Measurements from ENCODE around the gene PCDH9.

PCDH9 gene

GRCh38 chr13:66933994-66934393 is 296.1 kb downstream of the PCDH9 start:
- Histone ChIP-seq H3K36me3 (ENCODE audit: control insufficient read depth, insufficient read depth, low read length) (no peaks in the 10 kb centered on the region), H3K4me1 (ENCODE audit: control insufficient read depth, insufficient read depth, low read length) (no peaks in the 10 kb centered on the region), H3K27me3 (ENCODE audit: control insufficient read depth, insufficient read depth, low read length) (no peaks in the 10 kb centered on the region), H3K4me3 (ENCODE audit: low read length) (no peak overlapping the region), H3K9ac (ENCODE audit: low read length) (no peak overlapping the region), H3K9me3 (ENCODE audit: control insufficient read depth, low read length) (no peaks in the 10 kb centered on the region)

DNA sequence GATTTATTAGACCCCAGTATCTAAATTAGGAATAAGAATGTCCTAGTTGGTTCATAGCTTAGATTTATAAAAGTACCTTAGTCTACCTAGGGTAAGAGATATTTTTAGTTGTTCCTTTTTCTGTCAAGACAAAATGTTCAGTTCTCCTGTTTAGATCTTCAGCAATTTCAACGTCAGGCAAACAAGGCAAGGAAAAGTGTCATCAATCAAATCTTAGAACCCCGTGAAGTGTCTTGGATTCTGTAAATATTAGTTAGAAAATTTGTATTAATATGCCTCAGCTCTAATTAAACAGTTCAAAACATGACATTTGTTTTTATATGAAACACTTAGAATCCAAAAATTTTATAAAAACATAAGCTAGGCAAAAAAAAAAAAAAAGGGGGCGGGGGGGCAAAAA is 296.6 kb downstream of the PCDH9 start:
- Histone ChIP-seq H3K4me1 (ENCODE audit: control insufficient read depth, insufficient read depth, low read length) (no peaks in the 10 kb centered on the region), H3K27me3 (ENCODE audit: control insufficient read depth, insufficient read depth, low read length) (no peaks in the 10 kb centered on the region), H3K9ac (ENCODE audit: low read length) (no peak overlapping the region), H3K36me3 (ENCODE audit: control insufficient read depth, insufficient read depth, low read length) (no peaks in the 10 kb centered on the region), H3K4me3 (ENCODE audit: low read length) (no peak overlapping the region), H3K9me3 (ENCODE audit: control insufficient read depth, low read length) (no peaks in the 10 kb centered on the region)

DNA sequence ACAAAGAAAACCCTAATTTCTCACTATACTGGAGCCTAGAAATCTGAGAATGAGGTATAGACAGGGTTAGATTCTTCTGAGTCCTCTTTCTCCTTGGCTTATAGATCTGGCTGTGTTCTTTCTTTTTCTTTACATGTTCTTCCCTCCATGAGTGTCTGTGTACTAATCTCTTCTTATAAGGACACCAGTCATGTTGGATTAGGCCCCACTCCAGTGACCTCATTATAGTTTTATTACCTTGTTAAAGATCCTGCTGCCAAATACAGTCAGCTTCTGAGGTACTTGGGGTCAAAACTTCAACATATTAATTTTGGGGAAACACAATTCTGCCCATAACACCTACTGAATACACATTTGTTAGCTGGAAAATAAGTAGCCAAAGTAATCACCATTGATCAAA is 302.6 kb downstream of the PCDH9 start:
- Histone ChIP-seq H3K36me3 (ENCODE audit: control insufficient read depth, insufficient read depth, low read length) (no peaks in the 10 kb centered on the region), H3K4me3 (ENCODE audit: low read length) (no peak overlapping the region), H3K9me3 (ENCODE audit: control insufficient read depth, low read length) (no peaks in the 10 kb centered on the region), H3K9ac (ENCODE audit: low read length) (no peak overlapping the region), H3K4me1 (ENCODE audit: control insufficient read depth, insufficient read depth, low read length) (no peaks in the 10 kb centered on the region), H3K27me3 (ENCODE audit: control insufficient read depth, insufficient read depth, low read length) (no peaks in the 10 kb centered on the region)

DNA sequence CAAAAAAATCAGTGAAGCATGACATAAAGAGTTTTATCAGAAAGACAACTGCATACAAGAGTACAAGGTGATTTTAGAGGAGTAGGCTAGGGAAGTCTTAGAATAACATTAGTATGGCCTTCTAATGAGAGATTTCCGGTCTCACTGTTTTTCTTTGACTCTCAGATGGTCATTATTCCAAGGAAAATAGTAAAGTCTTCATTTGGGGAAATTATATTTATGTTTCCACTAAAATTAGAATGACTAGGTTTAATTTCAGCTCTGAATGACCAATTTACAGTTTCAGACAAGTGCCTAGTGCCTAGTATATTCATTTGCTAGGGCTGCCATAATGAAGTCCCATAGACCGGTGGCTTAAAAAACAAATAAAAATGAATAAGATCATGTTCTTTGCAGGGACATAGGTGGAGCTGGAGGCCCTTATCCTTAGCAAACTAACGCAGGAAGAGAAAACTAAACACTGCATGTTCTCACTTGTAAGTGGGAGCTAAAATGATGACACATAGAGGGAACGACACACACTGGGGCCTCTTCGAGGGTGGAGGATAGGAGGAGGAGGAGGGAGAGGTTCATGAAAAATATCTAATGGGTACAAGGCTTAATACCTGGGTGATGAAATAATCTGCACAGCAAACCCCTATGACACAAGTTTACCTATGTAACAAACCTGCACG is 303.1 kb downstream of the PCDH9 start:
- no peaks in the 10 kb centered on the region for H3K36me3 ChIP-seq (ENCODE audit: control insufficient read depth, insufficient read depth, low read length)

DNA sequence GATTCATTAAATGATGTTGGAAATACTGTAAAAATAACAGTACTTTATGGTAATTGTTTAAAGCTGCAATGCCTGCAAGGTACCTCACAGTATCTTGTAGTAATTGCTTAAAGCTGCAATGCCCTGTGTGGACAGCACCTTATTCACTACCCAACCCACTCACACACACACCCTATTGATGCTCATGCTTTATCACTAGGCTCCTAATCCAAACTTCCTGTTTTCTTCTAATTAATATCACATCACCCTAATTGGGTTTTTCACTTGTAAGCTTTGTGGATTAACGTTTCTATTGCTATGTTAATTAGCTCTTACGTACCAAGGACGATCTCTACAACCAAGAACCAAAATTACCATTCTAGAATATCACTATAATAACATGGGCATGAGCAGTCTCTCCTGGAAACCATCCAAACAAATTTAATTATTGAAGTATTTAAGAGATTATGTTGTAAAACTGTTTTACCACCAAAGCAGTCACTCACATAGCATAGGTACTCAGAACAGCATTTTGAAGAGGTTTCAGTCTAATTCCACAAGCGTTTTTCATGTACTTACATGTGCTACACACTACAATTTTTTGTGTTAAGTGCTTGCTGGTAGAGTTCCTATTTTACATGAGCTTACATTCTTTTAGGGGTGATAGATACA is 303.8 kb downstream of the PCDH9 start:
- Histone ChIP-seq H3K27me3 (ENCODE audit: control insufficient read depth, insufficient read depth, low read length) (no peaks in the 10 kb centered on the region), H3K4me1 (ENCODE audit: control insufficient read depth, insufficient read depth, low read length) (no peaks in the 10 kb centered on the region), H3K9me3 (ENCODE audit: control insufficient read depth, low read length) (no peaks in the 10 kb centered on the region), H3K36me3 (ENCODE audit: control insufficient read depth, insufficient read depth, low read length) (no peaks in the 10 kb centered on the region), H3K4me3 (ENCODE audit: low read length) (no peak overlapping the region), H3K9ac (ENCODE audit: low read length) (no peak overlapping the region)

More for the DNA sequence above, 303.1 kb downstream of the PCDH9 start:
- Histone ChIP-seq H3K9ac (ENCODE audit: low read length) (no peak overlapping the region), H3K4me3 (ENCODE audit: low read length) (no peak overlapping the region), H3K27me3 (ENCODE audit: control insufficient read depth, insufficient read depth, low read length) (no peaks in the 10 kb centered on the region), H3K9me3 (ENCODE audit: control insufficient read depth, low read length) (no peaks in the 10 kb centered on the region), H3K4me1 (ENCODE audit: control insufficient read depth, insufficient read depth, low read length) (no peaks in the 10 kb centered on the region)

DNA sequence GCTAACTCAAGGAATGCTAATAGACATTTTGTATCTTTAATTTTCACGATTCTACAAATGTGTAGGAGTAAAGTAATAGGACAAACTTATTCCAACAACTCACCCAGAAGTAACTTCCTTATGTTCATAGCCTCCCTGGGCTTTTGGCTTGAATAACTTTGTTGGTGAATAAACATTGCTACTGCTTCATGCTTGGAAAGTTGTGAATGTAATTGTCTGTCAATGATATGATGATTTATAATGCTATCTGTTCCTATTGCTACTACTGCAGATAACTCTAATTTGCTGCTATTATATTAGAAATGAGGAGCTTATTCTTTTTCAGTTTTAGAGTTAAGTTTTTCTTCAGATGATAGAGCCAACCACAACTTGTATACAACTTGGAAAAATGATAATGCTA is 307.7 kb downstream of the PCDH9 start:
- no peaks in the 10 kb centered on the region for H3K36me3 ChIP-seq (ENCODE audit: control insufficient read depth, insufficient read depth, low read length)
- no peak overlapping the region for H3K4me3 ChIP-seq (ENCODE audit: low read length)
- H3K27me3 ChIP-seq (ENCODE audit: control insufficient read depth, insufficient read depth, low read length): no peaks in the 10 kb centered on the region
- H3K9me3 ChIP-seq (ENCODE audit: control insufficient read depth, low read length): no peaks in the 10 kb centered on the region
- no peaks in the 10 kb centered on the region for H3K4me1 ChIP-seq (ENCODE audit: control insufficient read depth, insufficient read depth, low read length)
- H3K9ac ChIP-seq (ENCODE audit: low read length): no peak overlapping the region

DNA sequence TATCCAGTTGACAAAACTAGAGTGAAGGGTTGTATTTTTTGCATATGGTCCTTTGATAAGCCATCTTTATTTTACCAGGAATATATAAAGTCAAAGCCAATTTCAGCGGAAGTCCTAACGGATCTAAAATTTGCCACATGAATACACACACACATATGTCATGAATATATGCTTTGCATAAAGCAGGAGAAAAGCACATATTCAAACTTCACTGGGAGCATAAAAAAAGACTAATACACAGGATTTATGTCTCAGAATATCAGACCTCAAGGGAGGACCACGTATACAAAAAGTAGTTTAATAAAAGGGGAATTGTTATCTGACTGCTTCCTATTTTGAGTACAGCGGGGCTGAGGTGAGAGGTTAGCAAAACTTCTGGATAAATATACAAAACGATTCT is 308.7 kb downstream of the PCDH9 start:
- Histone ChIP-seq H3K36me3 (ENCODE audit: control insufficient read depth, insufficient read depth, low read length) (no peaks in the 10 kb centered on the region), H3K4me3 (ENCODE audit: low read length) (no peak overlapping the region), H3K27me3 (ENCODE audit: control insufficient read depth, insufficient read depth, low read length) (no peaks in the 10 kb centered on the region), H3K4me1 (ENCODE audit: control insufficient read depth, insufficient read depth, low read length) (no peaks in the 10 kb centered on the region), H3K9ac (ENCODE audit: low read length) (no peak overlapping the region), H3K9me3 (ENCODE audit: control insufficient read depth, low read length) (no peaks in the 10 kb centered on the region)

GRCh38 chr13:66915596-66916185 is 314.4 kb downstream of the PCDH9 start:
- no peaks in the 10 kb centered on the region for H3K36me3 ChIP-seq (ENCODE audit: control insufficient read depth, insufficient read depth, low read length)
- H3K4me3 ChIP-seq (ENCODE audit: low read length): no peak overlapping the region
- H3K27me3 ChIP-seq (ENCODE audit: control insufficient read depth, insufficient read depth, low read length): no peaks in the 10 kb centered on the region
- H3K9me3 ChIP-seq (ENCODE audit: control insufficient read depth, low read length): no peaks in the 10 kb centered on the region
- no peak overlapping the region for H3K9ac ChIP-seq (ENCODE audit: low read length)
- no peaks in the 10 kb centered on the region for H3K4me1 ChIP-seq (ENCODE audit: control insufficient read depth, insufficient read depth, low read length)

DNA sequence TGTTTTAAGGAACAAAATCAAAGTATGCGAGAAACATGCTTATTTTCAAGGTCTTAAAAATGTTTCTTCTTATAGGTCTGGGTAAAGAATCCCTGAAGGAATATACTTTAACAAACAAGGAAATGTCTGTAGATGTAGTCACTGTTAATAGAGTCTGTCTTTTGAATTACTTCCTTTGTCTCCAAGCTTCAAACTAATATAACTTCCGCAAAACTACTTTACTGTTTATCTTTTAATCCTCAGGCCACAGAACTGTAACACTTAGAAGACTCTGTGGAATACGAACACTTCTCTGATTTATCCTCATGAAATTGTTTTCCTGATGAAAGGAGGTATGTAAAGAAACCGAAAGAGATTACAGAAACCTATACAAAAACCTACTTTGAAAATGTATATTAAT is 316.0 kb downstream of the PCDH9 start:
- Histone ChIP-seq H3K4me1 (ENCODE audit: control insufficient read depth, insufficient read depth, low read length) (no peaks in the 10 kb centered on the region), H3K27me3 (ENCODE audit: control insufficient read depth, insufficient read depth, low read length) (no peaks in the 10 kb centered on the region), H3K36me3 (ENCODE audit: control insufficient read depth, insufficient read depth, low read length) (no peaks in the 10 kb centered on the region), H3K9me3 (ENCODE audit: control insufficient read depth, low read length) (no peaks in the 10 kb centered on the region), H3K9ac (ENCODE audit: low read length) (no peak overlapping the region), H3K4me3 (ENCODE audit: low read length) (no peak overlapping the region)

DNA sequence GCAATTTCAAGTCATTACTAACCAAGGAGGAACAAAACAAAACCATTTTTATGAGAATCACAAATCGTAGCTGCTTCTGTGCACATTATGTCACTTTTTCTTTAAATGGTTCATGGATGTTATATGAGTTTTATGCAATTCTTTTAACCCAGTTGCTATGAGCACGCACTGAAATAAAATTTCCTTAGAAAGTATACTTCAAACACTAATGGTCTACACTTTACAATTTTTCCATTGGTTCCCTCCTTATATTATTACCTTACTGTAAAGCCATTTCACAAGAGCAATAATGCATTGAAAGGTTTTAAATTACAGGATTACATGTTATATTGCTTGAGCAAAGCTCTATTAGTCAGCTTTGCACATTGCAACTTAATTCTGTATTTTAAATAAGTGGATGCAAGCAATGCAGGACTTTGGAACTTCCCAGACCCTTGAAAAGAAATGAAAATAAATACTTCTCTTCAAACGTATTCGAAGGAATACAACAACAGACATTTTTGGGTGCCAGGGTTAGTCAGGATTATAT is 318.7 kb downstream of the PCDH9 start:
- no peak overlapping the region for H3K9ac ChIP-seq (ENCODE audit: low read length)
- no peaks in the 10 kb centered on the region for H3K4me1 ChIP-seq (ENCODE audit: control insufficient read depth, insufficient read depth, low read length)
- H3K9me3 ChIP-seq (ENCODE audit: control insufficient read depth, low read length): no peaks in the 10 kb centered on the region
- no peaks in the 10 kb centered on the region for H3K36me3 ChIP-seq (ENCODE audit: control insufficient read depth, insufficient read depth, low read length)
- H3K27me3 ChIP-seq (ENCODE audit: control insufficient read depth, insufficient read depth, low read length): no peaks in the 10 kb centered on the region
- H3K4me3 ChIP-seq (ENCODE audit: low read length): no peak overlapping the region

DNA sequence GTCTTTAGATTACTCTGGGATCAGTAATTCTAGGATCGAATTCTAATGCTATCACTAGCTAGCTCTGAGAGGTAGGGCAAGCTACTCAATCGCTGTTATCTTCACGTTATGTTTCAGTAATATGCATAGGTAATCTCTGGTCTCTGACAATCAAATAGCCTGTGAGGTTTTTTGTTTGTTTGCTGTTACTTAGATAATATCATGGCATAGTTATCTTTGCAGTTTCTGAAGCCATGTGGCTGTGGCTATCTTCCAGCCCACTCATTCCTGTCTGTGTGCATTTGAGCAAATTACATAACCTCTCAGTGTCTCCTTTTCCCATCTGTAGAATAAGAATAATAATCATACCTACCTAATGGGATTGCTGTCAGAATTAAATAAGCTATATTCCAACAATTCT is 330.2 kb downstream of the PCDH9 start:
- no peaks in the 10 kb centered on the region for H3K36me3 ChIP-seq (ENCODE audit: control insufficient read depth, insufficient read depth, low read length)

GRCh38 chr13:66896933-66897332 is 333.2 kb downstream of the PCDH9 start:
- Histone ChIP-seq H3K4me3 (ENCODE audit: low read length) (no peak overlapping the region), H3K4me1 (ENCODE audit: control insufficient read depth, insufficient read depth, low read length) (no peaks in the 10 kb centered on the region), H3K27me3 (ENCODE audit: control insufficient read depth, insufficient read depth, low read length) (no peaks in the 10 kb centered on the region), H3K36me3 (ENCODE audit: control insufficient read depth, insufficient read depth, low read length) (no peaks in the 10 kb centered on the region), H3K9ac (ENCODE audit: low read length) (no peak overlapping the region), H3K9me3 (ENCODE audit: control insufficient read depth, low read length) (no peaks in the 10 kb centered on the region)

More for the DNA sequence above, 330.2 kb downstream of the PCDH9 start:
- Histone ChIP-seq H3K9me3 (ENCODE audit: control insufficient read depth, low read length) (no peaks in the 10 kb centered on the region), H3K4me3 (ENCODE audit: low read length) (no peak overlapping the region), H3K4me1 (ENCODE audit: control insufficient read depth, insufficient read depth, low read length) (no peaks in the 10 kb centered on the region), H3K9ac (ENCODE audit: low read length) (no peak overlapping the region), H3K27me3 (ENCODE audit: control insufficient read depth, insufficient read depth, low read length) (no peaks in the 10 kb centered on the region)

Data from mucosa of stomach (tissue), 1 donor.